K562 (cell line): Measurements from ENCODE around the gene TP53RK. TPM values are rescaled to one million over a fixed set of nuclear protein-coding genes. Genes with fewer than 3 reads are reported as not detected.

ENCODE experiments used
- ARNT ChIP-seq, 2 experiments: fragments of 450-650 bp; IDR thresholded peaks; 2 replicates each; pipeline ENCODE4 v1.6.1; 2016; ENCODE audit warnings: mild to moderate bottlenecking in 1 of 2
- CTCFL ChIP-seq: IDR thresholded peaks from 2 replicates; pipeline ENCODE4 v1.6.1; 2011; ENCODE audit warnings: borderline replicate concordance, low read depth, mild to moderate bottlenecking, moderate library complexity, low read length; ENCODE audit not compliant: insufficient read depth, poor library complexity, severe bottlenecking
- E2F5 ChIP-seq: sonication (generic); formaldehyde crosslinking; IDR thresholded peaks from 2 replicates; pipeline ENCODE4 v1.8.0; 2022; ENCODE audit warnings: mild to moderate bottlenecking, missing genetic modification reagents
- ETS2 ChIP-seq: IDR thresholded peaks from 2 replicates; pipeline ENCODE4 v1.6.1; 2016; ENCODE audit warnings: borderline replicate concordance, missing genetic modification characterization, mild to moderate bottlenecking, moderate library complexity, missing compliant biosample characterization; ENCODE audit not compliant: poor library complexity, severe bottlenecking
- MBD2 ChIP-seq: sonication (generic); IDR thresholded peaks from 2 replicates; pipeline ENCODE4 v1.6.1; 2016; ENCODE audit warnings: low read depth, borderline replicate concordance
- MTA3 ChIP-seq: fragments of 450-650 bp; formaldehyde crosslinking; IDR thresholded peaks from 2 replicates; pipeline ENCODE4 v1.6.1; 2017; ENCODE audit warnings: mild to moderate bottlenecking, borderline replicate concordance
- NR0B1 ChIP-seq: fragments of 450-650 bp; IDR thresholded peaks from one replicate; pipeline ENCODE4 v1.6.1; 2018; ENCODE audit warnings: mild to moderate bottlenecking, moderate library complexity; ENCODE audit not compliant: partially characterized antibody
- NR2F6 ChIP-seq: fragments of 450-650 bp; formaldehyde crosslinking; IDR thresholded peaks from 2 replicates; pipeline ENCODE4 v1.4.0; 2020; ENCODE audit warnings: mild to moderate bottlenecking
- NUFIP1 ChIP-seq: fragments of 450-650 bp; IDR thresholded peaks from 2 replicates; pipeline ENCODE4 v1.6.1; 2018; ENCODE audit not compliant: partially characterized antibody
- RCOR1 ChIP-seq, 2 experiments: IDR thresholded peaks; 2 replicates each; pipeline ENCODE4 v1.6.1; 2012; ENCODE audit warnings: low read depth in 2 of 2, low read length in 2 of 2, borderline replicate concordance in 1 of 2, improper control_type of control experiment in 1 of 2
- SMAD2 ChIP-seq: fragments of 150-350 bp; IDR thresholded peaks from 2 replicates; pipeline ENCODE4 v1.6.1; 2014; ENCODE audit warnings: low read depth, mild to moderate bottlenecking, low read length
- SMAD3 ChIP-seq: fragments of 450-650 bp; formaldehyde crosslinking; conservative IDR thresholded peaks from 2 replicates; pipeline ENCODE4 v1.4.0; 2020; ENCODE audit warnings: mild to moderate bottlenecking
- SRSF9 ChIP-seq: fragments of 200-400 bp; formaldehyde crosslinking; IDR thresholded peaks from 2 replicates; pipeline ENCODE4 v1.6.1; 2017; ENCODE audit warnings: low read depth, low read length, borderline replicate concordance
- TEAD1 ChIP-seq, 2 experiments: fragments of 450-650 bp in 1 of 2; sonication (generic) in 1 of 2; formaldehyde crosslinking; IDR thresholded peaks; 2 replicates each; pipeline versions ENCODE4 v1.4.0 to v1.8.0; 2020 to 2022; ENCODE audit warnings: mild to moderate bottlenecking in 2 of 2, missing genetic modification reagents in 1 of 2
- ZBTB26 ChIP-seq: fragments of 450-650 bp; formaldehyde crosslinking; IDR thresholded peaks from 2 replicates; pipeline ENCODE4 v1.4.0; 2022; ENCODE audit warnings: missing genetic modification characterization
- ZNF184 ChIP-seq: sonication (generic); formaldehyde crosslinking; IDR thresholded peaks from 2 replicates; pipeline ENCODE4 v1.5.0; 2020; ENCODE audit warnings: missing genetic modification reagents
- ZNF24 ChIP-seq: fragments of 450-650 bp; IDR thresholded peaks from 2 replicates; pipeline ENCODE4 v1.6.1; 2016
- ZNF586 ChIP-seq: fragments of 450-650 bp; formaldehyde crosslinking; conservative IDR thresholded peaks from 2 replicates; pipeline ENCODE4 v1.4.0; 2020; ENCODE audit warnings: mild to moderate bottlenecking, moderate library complexity
- polyA plus RNA-seq, 8 experiments: library from polyadenylated mRNA; depleted of rRNA in 4 of 8; stranded (reverse) in 5 of 8; unstranded in 3 of 8; fragments of >200 nt; fragmentation: Nextera tagmentation in 2 of 8; fragmentation: Illumina TruSeq in 1 of 8; extraction: Ambion mirVana in 2 of 8; extraction: Trizol in 1 of 8; gene quantifications; 2 replicates each; pipeline versions ENCODE4 v1.2.1 to v1.2.3, GENCODE V29; 2011 to 2014; ENCODE audit warnings: inconsistent platforms in 1 of 8, missing spikeins in 1 of 8
- total RNA-seq, 7 experiments: library from RNA; depleted of rRNA in 6 of 7; stranded (reverse); fragments of >200 nt in 6 of 7; fragmentation: Illumina TruSeq in 2 of 7; extraction: Trizol in 2 of 7; gene quantifications; 2 replicates each; pipeline versions ENCODE4 v1.2.1 to v1.2.3, GENCODE V29; 2011 to 2021; ENCODE audit warnings: low replicate concordance in 1 of 7
- TF ChIP-seq, protein P1 (sequence below): fragments of 450-650 bp; IDR thresholded peaks from 2 replicates; pipeline ENCODE4 v1.6.1; 2016; ENCODE audit warnings: borderline replicate concordance

TP53RK gene
- total and polyA plus RNA-seq, 9 of the 15 experiments (the other 6 are each of a cell fraction or from before 2014, with no cell fraction given) = 2.9 to 43.5 (median 17.2) TPM

GRCh38 chr20:46683939-46684750, 5.1 kb downstream of the TP53RK start (continued):
- TF ChIP-seq, protein P1, sequence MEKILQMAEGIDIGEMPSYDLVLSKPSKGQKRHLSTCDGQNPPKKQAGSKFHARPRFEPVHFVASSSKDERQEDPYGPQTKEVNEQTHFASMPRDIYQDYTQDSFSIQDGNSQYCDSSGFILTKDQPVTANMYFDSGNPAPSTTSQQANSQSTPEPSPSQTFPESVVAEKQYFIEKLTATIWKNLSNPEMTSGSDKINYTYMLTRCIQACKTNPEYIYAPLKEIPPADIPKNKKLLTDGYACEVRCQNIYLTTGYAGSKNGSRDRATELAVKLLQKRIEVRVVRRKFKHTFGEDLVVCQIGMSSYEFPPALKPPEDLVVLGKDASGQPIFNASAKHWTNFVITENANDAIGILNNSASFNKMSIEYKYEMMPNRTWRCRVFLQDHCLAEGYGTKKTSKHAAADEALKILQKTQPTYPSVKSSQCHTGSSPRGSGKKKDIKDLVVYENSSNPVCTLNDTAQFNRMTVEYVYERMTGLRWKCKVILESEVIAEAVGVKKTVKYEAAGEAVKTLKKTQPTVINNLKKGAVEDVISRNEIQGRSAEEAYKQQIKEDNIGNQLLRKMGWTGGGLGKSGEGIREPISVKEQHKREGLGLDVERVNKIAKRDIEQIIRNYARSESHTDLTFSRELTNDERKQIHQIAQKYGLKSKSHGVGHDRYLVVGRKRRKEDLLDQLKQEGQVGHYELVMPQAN = peak; percentile 95
- TF ChIP-seq MTA3 (peak; percentile 57; the same call in 1 of the 2 replicates), ZNF184 (CRISPR knock-in tag) (no peak), ZNF24 (no peak), ZNF586 (CRISPR knock-in tag) (no peak), NUFIP1 (no peak), RCOR1 (IDR thresholded peaks at IDR 0.05; ENCODE audit: borderline replicate concordance in 1 of 2, low read depth in 2 of 2, low read length in 2 of 2) (peak in 1 of 2 experiments; percentile 54; a peak in 1 of 4 replicates), E2F5 (CRISPR knock-in tag) (no peak), NR2F6 (CRISPR knock-in tag) (no peak), ZBTB26 (CRISPR knock-in tag) (no peak), ARNT (IDR thresholded peaks at IDR 0.05) (0 out of 4 replicates have a peak, but pooled peaks of 1 of the 2 experiments have one; percentile 62), NR0B1 (no peak), TEAD1 (CRISPR knock-in tag; IDR thresholded peaks at IDR 0.05) (no peak), ETS2 (tag) (no peak), CTCFL (no peak), SMAD3 (CRISPR knock-in tag) (no peak), MBD2 (no peak), SMAD2 (no peak), SRSF9 (no peak)
